Measurements from ENCODE around the gene CFAP92.

Gene CFAP92

GRCh38 chr3:128874481-128875180, 119.2 kb downstream of the CFAP92 start:
- ATAC-seq, result no peak
- no peak for TF ChIP-seq TOX (CRISPR knock-in tag; IDR thresholded peaks at IDR 0.05; ENCODE audit: borderline replicate concordance)

- no peak for TF ChIP-seq ARNTL (CRISPR knock-in tag; IDR thresholded peaks at IDR 0.05; ENCODE audit: borderline replicate concordance, low read depth)
- no peak for TF ChIP-seq OSR1 (CRISPR knock-in tag; IDR thresholded peaks at IDR 0.05)
- TF ChIP-seq ZNF565 (CRISPR knock-in tag; conservative IDR thresholded peaks at IDR 0.05; ENCODE audit: low read depth), result no peak
- TF ChIP-seq PATZ1 (CRISPR knock-in tag; IDR thresholded peaks at IDR 0.05; ENCODE audit: borderline replicate concordance), result no peak
- TF ChIP-seq PPARA (CRISPR knock-in tag; IDR thresholded peaks at IDR 0.05; ENCODE audit: borderline replicate concordance), result no peak
- no peak for TF ChIP-seq ESRRG (CRISPR knock-in tag; IDR thresholded peaks at IDR 0.05)
- TF ChIP-seq ZNF70 (CRISPR knock-in tag; IDR thresholded peaks at IDR 0.05), result no peak
- TF ChIP-seq TSHZ2 (CRISPR knock-in tag; IDR thresholded peaks at IDR 0.05), result no peak
- no peak for TF ChIP-seq TOX (CRISPR knock-in tag; IDR thresholded peaks at IDR 0.05; ENCODE audit: borderline replicate concordance)
- no peak for ATAC-seq
Measured at GRCh38 chr3:128873244-128874022, 120.4 kb downstream of the CFAP92 start.

GRCh38 chr3:128872744-128873143, 121.1 kb downstream of the CFAP92 start:
- no peak; the same call in 2 of the 3 replicates for ATAC-seq
- TF ChIP-seq ZC3H10 (CRISPR knock-in tag; IDR thresholded peaks at IDR 0.05) (no peak), CREB5 (CRISPR knock-in tag; IDR thresholded peaks at IDR 0.05; ENCODE audit: low read depth) (no peak), ESRRG (CRISPR knock-in tag; IDR thresholded peaks at IDR 0.05) (no peak), ZNF70 (CRISPR knock-in tag; IDR thresholded peaks at IDR 0.05) (no peak), CSRNP3 (CRISPR knock-in tag; IDR thresholded peaks at IDR 0.05) (no peak), ZNF565 (CRISPR knock-in tag; conservative IDR thresholded peaks at IDR 0.05; ENCODE audit: low read depth) (no peak), PATZ1 (CRISPR knock-in tag; IDR thresholded peaks at IDR 0.05; ENCODE audit: borderline replicate concordance) (no peak), OSR1 (CRISPR knock-in tag; IDR thresholded peaks at IDR 0.05) (no peak), ZFP30 (CRISPR knock-in tag; IDR thresholded peaks at IDR 0.05) (no peak), RARB (CRISPR knock-in tag; IDR thresholded peaks at IDR 0.05) (no peak), BACH2 (CRISPR knock-in tag; IDR thresholded peaks at IDR 0.05; ENCODE audit: borderline replicate concordance) (no peak), ZNF8 (CRISPR knock-in tag; IDR thresholded peaks at IDR 0.05) (no peak), ISL1 (CRISPR knock-in tag; IDR thresholded peaks at IDR 0.05) (no peak)
